ENCODE results near the gene SELENON. TPM values are rescaled to one million over a fixed set of nuclear protein-coding genes. Genes with fewer than 3 reads are reported as not detected.

The SELENON gene
- total RNA-seq, 1 donor from 2014 or later: 45.2 TPM

GRCh38 chr1:25843483-25843882 is 43.5 kb downstream of the SELENON start:
- Histone ChIP-seq H3K36me3 (no peaks in the 10 kb centered on the region), H3K4me3 (no peak overlapping the region), H3K4me1 (peaks cover 9% of the 10 kb centered on the region), H3K27me3 (ENCODE audit: low read depth) (no peaks in the 10 kb centered on the region), H3K27ac (replicated peaks) (no peak overlapping the region), H3K9me3 (replicated peaks) (no peaks in the 10 kb centered on the region)
- intact Hi-C loops (cut with micrococcal nuclease): no loop called here
- TF ChIP-seq CTCF (IDR thresholded peaks at IDR 0.05; ENCODE audit: borderline replicate concordance): no peak
- DNase-seq: no peak

GRCh38 chr1:25844536-25845337 is 44.7 kb downstream of the SELENON start:
- intact Hi-C loops (cut with micrococcal nuclease): no loop called here
- no peak for TF ChIP-seq CTCF (IDR thresholded peaks at IDR 0.05; ENCODE audit: borderline replicate concordance)
- Histone ChIP-seq H3K27ac (replicated peaks) (no peak overlapping the region), H3K27me3 (ENCODE audit: low read depth) (no peaks in the 10 kb centered on the region), H3K4me3 (no peak overlapping the region), H3K9me3 (replicated peaks) (no peaks in the 10 kb centered on the region), H3K4me1 (peaks cover 9% of the 10 kb centered on the region), H3K36me3 (no peaks in the 10 kb centered on the region)
- no peak for DNase-seq

- TF ChIP-seq CTCF (IDR thresholded peaks at IDR 0.05; ENCODE audit: borderline replicate concordance): no peak
- Histone ChIP-seq H3K27ac (replicated peaks) (no peak overlapping the region), H3K36me3 (no peaks in the 10 kb centered on the region), H3K27me3 (ENCODE audit: low read depth) (no peaks in the 10 kb centered on the region), H3K9me3 (replicated peaks) (no peaks in the 10 kb centered on the region), H3K4me3 (no peak overlapping the region), H3K4me1 (peaks cover 9% of the 10 kb centered on the region)
- no peak for DNase-seq
- intact Hi-C loops (cut with micrococcal nuclease): no loop called here
Observed at GRCh38 chr1:25845664-25846063, 45.7 kb downstream of the SELENON start.

- Histone ChIP-seq H3K36me3 (no peaks in the 10 kb centered on the region), H3K9me3 (replicated peaks) (no peaks in the 10 kb centered on the region), H3K27ac (replicated peaks) (no peak overlapping the region), H3K4me3 (no peak overlapping the region), H3K4me1 (peaks cover 1% of the 10 kb centered on the region), H3K27me3 (ENCODE audit: low read depth) (no peaks in the 10 kb centered on the region)
- intact Hi-C loops (cut with micrococcal nuclease): no loop called here
- DNase-seq: no peak
- no peak for TF ChIP-seq CTCF (IDR thresholded peaks at IDR 0.05; ENCODE audit: borderline replicate concordance)
Observed at GRCh38 chr1:25847929-25848328, 47.9 kb downstream of the SELENON start.

- no peak overlapping the region for H3K27ac ChIP-seq (replicated peaks)
- no peaks in the 10 kb centered on the region for H3K9me3 ChIP-seq (replicated peaks)
- H3K4me3 ChIP-seq: no peak overlapping the region
- intact Hi-C loops (cut with micrococcal nuclease): no loop called here
- no peaks in the 10 kb centered on the region for H3K36me3 ChIP-seq
- no peaks in the 10 kb centered on the region for H3K27me3 ChIP-seq (ENCODE audit: low read depth)
- TF ChIP-seq CTCF (IDR thresholded peaks at IDR 0.05; ENCODE audit: borderline replicate concordance): no peak
- DNase-seq: no peak
- no peaks in the 10 kb centered on the region for H3K4me1 ChIP-seq
Observed at GRCh38 chr1:25848531-25848930, 48.5 kb downstream of the SELENON start.

Data from left ventricle myocardium inferior (tissue), 1 donor.